ENCODE measurements around the gene TMUB2.
"Not testable (repeated sequence)": the region's sequence is repeated elsewhere in the genome, so short reads cannot be mapped to it uniquely, and the experiment has no call there.

Gene TMUB2

GRCh38 chr17:44186307-44187130, at the start of gene TMUB2:
Gene TMUB2, plus strand, starts transcription at chr17:44186972. Its CDS starts 737 bp downstream, at chr17:44187709.
- DNase-seq (ENCODE audit: low read depth) = peak; percentile 99
- no peak for TF ChIP-seq CTCF (conservative IDR thresholded peaks at IDR 0.05; ENCODE audit: low read length)
- H3K4me3 ChIP-seq (ENCODE audit: low read length) = peak within 1 kb of the TSS; percentile 99

GRCh38 chr17:44137891-44138709, 48.7 kb upstream of the TMUB2 start:
- DNase-seq (ENCODE audit: low read depth) = peak; percentile 99
- no peak for TF ChIP-seq CTCF (conservative IDR thresholded peaks at IDR 0.05; ENCODE audit: low read length)
- H3K4me3 ChIP-seq (ENCODE audit: low read length) = peak overlapping the region; percentile 52

- not testable (repeated sequence) for DNase-seq (ENCODE audit: low read depth); H3K4me3 ChIP-seq (ENCODE audit: low read length)
These were observed 42.9 kb upstream of the TMUB2 start for GRCh38 chr17:44143921-44144320.

- DNase-seq (ENCODE audit: low read depth) = no peak
- no peak for TF ChIP-seq CTCF (conservative IDR thresholded peaks at IDR 0.05; ENCODE audit: low read length)
- H3K4me3 ChIP-seq (ENCODE audit: low read length) = no peak overlapping the region
These were observed 41.6 kb upstream of the TMUB2 start for GRCh38 chr17:44144966-44145739.

GRCh38 chr17:44146375-44147346, 40.1 kb upstream of the TMUB2 start:
- no peak for TF ChIP-seq CTCF (conservative IDR thresholded peaks at IDR 0.05; ENCODE audit: low read length)
- DNase-seq (ENCODE audit: low read depth) = no peak
- H3K4me3 ChIP-seq (ENCODE audit: low read length) = no peak overlapping the region

GRCh38 chr17:44147812-44148211, 39.0 kb upstream of the TMUB2 start:
- no peak overlapping the region for H3K4me3 ChIP-seq (ENCODE audit: low read length)
- no peak for TF ChIP-seq CTCF (conservative IDR thresholded peaks at IDR 0.05; ENCODE audit: low read length)
- DNase-seq (ENCODE audit: low read depth) = no peak

- DNase-seq (ENCODE audit: low read depth); H3K4me3 ChIP-seq (ENCODE audit: low read length): not testable (repeated sequence)
These were observed 37.7 kb upstream of the TMUB2 start for GRCh38 chr17:44149066-44149465.

Measured in AG10803 (cell line).